ENCODE measurements around the gene PXN. TPM values are rescaled to one million over a fixed set of nuclear protein-coding genes. Genes with fewer than 3 reads are reported as not detected.
"Not testable (repeated sequence)": the region's sequence is repeated elsewhere in the genome, so short reads cannot be mapped to it uniquely, and the experiment has no call there.

The PXN gene
- total RNA-seq, 2 donors from 2014 or later, result 133 to 142 TPM

DNA sequence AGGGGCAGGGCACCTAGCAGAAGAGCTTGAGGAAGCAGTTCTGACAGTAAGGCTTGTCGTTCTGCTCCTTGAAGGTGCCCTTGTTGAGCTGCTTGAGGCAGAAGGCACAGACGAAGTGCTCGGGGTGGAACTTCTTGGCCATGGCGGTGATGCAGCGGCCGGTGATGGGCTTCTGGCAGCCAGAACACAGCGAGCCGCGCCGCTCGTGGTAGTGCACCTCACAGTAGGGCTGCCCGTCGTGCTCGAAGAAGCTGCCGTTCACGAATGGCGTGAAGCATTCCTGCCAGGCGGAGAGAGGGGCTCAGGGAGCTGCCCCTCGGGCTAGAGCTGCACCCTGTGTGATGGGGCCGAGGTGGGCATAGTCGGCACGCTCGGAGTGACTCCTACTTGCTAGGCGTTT lies 53.2 kb downstream of the PXN start:
- intact Hi-C loops (cut with DNase I), result no loop called here
- peaks cover 24% of the 10 kb centered on the region for H3K36me3 ChIP-seq

DNA sequence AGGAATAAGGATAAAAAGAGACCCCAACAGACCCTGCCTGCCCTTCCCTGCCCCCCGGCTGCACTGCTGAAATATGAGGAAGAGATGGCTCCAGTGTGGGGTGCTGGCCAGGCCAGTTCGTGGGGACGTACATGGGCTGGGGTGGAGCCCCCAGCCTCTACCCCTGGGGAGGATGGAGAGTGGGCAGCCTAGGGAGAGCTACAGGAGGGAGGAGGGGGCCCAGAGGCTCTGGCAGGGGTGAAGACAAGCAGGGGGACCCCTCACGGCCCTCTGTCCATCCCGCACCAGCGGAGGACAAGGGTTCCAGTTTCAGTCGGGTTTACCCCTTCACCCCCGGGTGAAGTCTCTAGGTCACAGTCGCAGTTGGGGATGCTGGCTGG lies 53.6 kb downstream of the PXN start:
- H3K27ac ChIP-seq, result no peak overlapping the region
- H3K27me3 ChIP-seq, result no peaks in the 10 kb centered on the region
- H3K9ac ChIP-seq (ENCODE audit: low read depth in 2 of 2, low read length in 2 of 2), result peak overlapping the region in 1 of 2 donors; percentile 62
- TF ChIP-seq, protein P1, sequence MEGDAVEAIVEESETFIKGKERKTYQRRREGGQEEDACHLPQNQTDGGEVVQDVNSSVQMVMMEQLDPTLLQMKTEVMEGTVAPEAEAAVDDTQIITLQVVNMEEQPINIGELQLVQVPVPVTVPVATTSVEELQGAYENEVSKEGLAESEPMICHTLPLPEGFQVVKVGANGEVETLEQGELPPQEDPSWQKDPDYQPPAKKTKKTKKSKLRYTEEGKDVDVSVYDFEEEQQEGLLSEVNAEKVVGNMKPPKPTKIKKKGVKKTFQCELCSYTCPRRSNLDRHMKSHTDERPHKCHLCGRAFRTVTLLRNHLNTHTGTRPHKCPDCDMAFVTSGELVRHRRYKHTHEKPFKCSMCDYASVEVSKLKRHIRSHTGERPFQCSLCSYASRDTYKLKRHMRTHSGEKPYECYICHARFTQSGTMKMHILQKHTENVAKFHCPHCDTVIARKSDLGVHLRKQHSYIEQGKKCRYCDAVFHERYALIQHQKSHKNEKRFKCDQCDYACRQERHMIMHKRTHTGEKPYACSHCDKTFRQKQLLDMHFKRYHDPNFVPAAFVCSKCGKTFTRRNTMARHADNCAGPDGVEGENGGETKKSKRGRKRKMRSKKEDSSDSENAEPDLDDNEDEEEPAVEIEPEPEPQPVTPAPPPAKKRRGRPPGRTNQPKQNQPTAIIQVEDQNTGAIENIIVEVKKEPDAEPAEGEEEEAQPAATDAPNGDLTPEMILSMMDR (IDR thresholded peaks at IDR 0.05), result no peak
- peaks cover 24% of the 10 kb centered on the region for H3K36me3 ChIP-seq
- H3K4me3 ChIP-seq, result no peak overlapping the region
- intact Hi-C loops (cut with DNase I), result no loop called here
- DNase-seq, result no peak
- H3K9me3 ChIP-seq, result no peaks in the 10 kb centered on the region
- no peaks in the 10 kb centered on the region for H3K4me1 ChIP-seq

More for the DNA sequence above, 53.2 kb downstream of the PXN start:
- H3K4me1 ChIP-seq, result no peaks in the 10 kb centered on the region
- TF ChIP-seq, protein P1 (IDR thresholded peaks at IDR 0.05), result no peak
- no peak overlapping the region for H3K4me3 ChIP-seq
- H3K9me3 ChIP-seq, result no peaks in the 10 kb centered on the region
- no peak overlapping the region for H3K27ac ChIP-seq
- H3K9ac ChIP-seq (ENCODE audit: low read depth in 2 of 2, low read length in 2 of 2), result peak overlapping the region in 1 of 2 donors; percentile 4
- DNase-seq, result no peak
- no peaks in the 10 kb centered on the region for H3K27me3 ChIP-seq

DNA sequence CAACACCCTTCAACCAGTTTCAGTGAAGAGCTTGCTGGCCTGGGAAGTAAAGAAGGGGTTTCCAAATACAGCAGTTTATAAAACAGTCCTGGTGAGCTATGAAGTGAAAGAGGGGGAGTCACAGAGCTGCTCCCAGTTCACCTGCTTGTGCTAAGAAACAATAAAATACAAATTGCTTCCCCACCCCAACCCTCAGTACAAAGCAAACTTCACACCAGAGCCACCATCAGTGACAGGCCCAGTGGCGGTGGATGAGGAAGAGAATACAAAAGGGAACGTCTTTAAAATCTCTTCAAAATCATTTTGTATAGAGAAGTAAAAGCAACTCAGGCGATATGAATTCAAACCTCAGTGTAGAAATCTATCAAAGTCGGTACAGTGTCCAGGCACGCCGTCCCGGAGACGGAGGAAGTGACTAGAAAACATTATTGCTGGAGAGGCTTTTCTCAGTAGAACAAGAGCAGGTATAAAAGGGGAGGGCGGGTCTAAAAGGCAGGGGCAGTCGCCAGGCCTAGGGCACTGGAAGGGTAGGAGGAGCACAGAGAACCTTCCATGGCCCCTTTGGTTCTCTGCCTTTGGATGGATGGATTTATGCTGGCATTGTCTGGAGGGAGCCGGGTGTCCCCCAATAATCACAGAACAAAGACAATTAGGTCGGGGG lies 54.2 kb downstream of the PXN start:
- Histone ChIP-seq H3K9me3 (no peaks in the 10 kb centered on the region), H3K4me3 (no peak overlapping the region), H3K36me3 (peaks cover 24% of the 10 kb centered on the region), H3K27me3 (no peaks in the 10 kb centered on the region), H3K9ac (ENCODE audit: low read depth in 2 of 2, low read length in 2 of 2) (peak overlapping the region in 1 of 2 donors; percentile 62), H3K4me1 (no peaks in the 10 kb centered on the region), H3K27ac (peak overlapping the region; percentile 40)
- TF ChIP-seq, protein P1 (IDR thresholded peaks at IDR 0.05), result no peak
- intact Hi-C loops (cut with DNase I), result no loop called here
- DNase-seq, result no peak

DNA sequence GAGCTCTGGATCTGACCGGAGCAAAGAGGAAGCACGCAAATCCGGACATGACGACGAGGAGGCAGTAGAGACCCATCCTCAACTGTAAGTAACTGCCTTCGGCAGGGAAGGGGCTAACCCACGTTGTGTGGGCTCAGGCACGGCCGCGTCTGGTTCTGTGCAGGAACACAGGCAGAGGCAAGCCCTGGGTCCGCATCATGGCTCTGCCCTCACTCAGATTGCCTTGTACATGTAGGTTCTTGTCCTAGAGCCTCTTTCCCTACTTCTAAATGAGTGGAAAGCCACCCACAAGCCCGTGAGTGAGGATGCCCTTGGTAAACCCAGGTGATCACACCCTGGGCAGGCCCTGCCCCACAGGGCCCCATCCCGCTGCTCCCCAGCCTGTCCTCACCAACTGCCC lies 55.7 kb downstream of the PXN start:
- Histone ChIP-seq H3K27ac (no peak overlapping the region), H3K9ac (ENCODE audit: low read depth in 2 of 2, low read length in 2 of 2) (no peak overlapping the region), H3K36me3 (peaks cover 20% of the 10 kb centered on the region), H3K4me3 (no peak overlapping the region), H3K9me3 (no peaks in the 10 kb centered on the region), H3K27me3 (no peaks in the 10 kb centered on the region), H3K4me1 (no peaks in the 10 kb centered on the region)
- TF ChIP-seq, protein P1 (IDR thresholded peaks at IDR 0.05), result no peak
- DNase-seq, result no peak
- intact Hi-C loops (cut with DNase I), result no loop called here

DNA sequence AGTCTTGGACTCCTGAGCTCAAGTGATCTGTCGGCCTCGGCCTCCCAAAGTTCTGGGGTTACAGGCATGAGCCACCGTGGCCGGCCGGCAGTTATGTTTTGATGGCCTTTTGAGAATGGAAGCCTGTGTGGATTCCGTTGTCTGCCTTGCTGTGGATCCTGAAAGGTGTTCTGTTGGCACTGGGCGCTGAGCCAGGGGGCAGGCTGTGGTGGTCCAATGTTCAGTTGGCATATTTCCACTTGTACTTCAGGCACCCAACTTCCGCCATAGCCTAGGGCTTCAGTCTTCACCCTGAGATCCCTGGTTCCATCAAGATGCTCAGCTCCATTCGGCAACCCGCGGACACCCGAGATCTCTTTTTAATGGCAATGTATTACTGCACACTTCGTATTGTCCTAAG lies 58.3 kb downstream of the PXN start:
- Histone ChIP-seq H3K4me3 (no peak overlapping the region), H3K4me1 (no peaks in the 10 kb centered on the region), H3K27ac (no peak overlapping the region), H3K9ac (ENCODE audit: low read depth in 2 of 2, low read length in 2 of 2) (no peak overlapping the region), H3K27me3 (no peaks in the 10 kb centered on the region), H3K9me3 (no peaks in the 10 kb centered on the region), H3K36me3 (peaks cover 9% of the 10 kb centered on the region)
- TF ChIP-seq, protein P1 (IDR thresholded peaks at IDR 0.05), result no peak
- DNase-seq, result no peak
- intact Hi-C loops (cut with DNase I), result no loop called here

DNA sequence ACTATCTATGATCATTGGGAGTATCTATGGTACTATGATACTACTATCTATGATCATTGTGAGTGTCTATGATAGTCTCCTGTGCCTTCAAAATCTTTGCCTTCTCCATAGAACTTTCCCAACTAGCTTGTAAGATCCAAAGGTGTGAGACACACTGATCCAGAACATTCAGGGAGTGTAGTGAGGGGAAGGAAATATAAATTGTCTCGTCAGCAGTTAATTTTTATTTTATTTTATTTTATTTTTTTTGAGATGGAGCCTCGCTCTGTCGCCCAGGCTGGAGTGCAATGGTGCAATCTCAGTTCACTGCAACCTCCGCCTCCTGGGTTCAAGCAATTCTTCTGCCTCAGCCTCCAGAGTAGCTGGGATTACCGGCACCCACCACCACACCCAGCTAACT lies 58.7 kb downstream of the PXN start:
- DNase-seq; intact Hi-C loops (cut with DNase I); H3K9ac ChIP-seq (ENCODE audit: low read depth in 2 of 2, low read length in 2 of 2); H3K36me3 ChIP-seq; H3K9me3 ChIP-seq; H3K27ac ChIP-seq; H3K4me1 ChIP-seq; H3K27me3 ChIP-seq; H3K4me3 ChIP-seq: not testable (repeated sequence)
